NB4 (cell line): Measurements from ENCODE around the gene FN1.

Experiments
- DNase-seq: peaks from one replicate; pipeline ENCODE4 v3.0.0; 2010; ENCODE audit warnings: low read depth
- H3K4me3 ChIP-seq: one replicate; pipeline ENCODE4 v1.5.1; 2011; ENCODE audit warnings: mild to moderate bottlenecking, low read depth, low read length, moderate library complexity
- CTCF ChIP-seq: IDR thresholded peaks from one replicate; pipeline ENCODE4 v1.5.1; 2012; ENCODE audit warnings: low read depth, low read length
- MAX ChIP-seq: IDR thresholded peaks from 2 replicates; pipeline ENCODE4 v1.6.1; 2011; ENCODE audit warnings: low read depth, low read length
- MYC ChIP-seq: IDR thresholded peaks from 2 replicates; pipeline ENCODE4 v1.6.1; 2011; ENCODE audit warnings: low read depth, low read length
- POLR2A ChIP-seq: IDR thresholded peaks from 2 replicates; pipeline ENCODE4 v1.6.1; 2011; ENCODE audit warnings: mild to moderate bottlenecking; ENCODE audit not compliant: insufficient read length; ENCODE audit errors: extremely low read depth

FN1 gene

GRCh38 chr2:215422676-215423075 is 13.2 kb downstream of the FN1 start:
- no peak for TF ChIP-seq MYC
- no peak for TF ChIP-seq CTCF
- TF ChIP-seq POLR2A: no peak
- no peak for TF ChIP-seq MAX
- DNase-seq: no peak
- H3K4me3 ChIP-seq: no peak overlapping the region

- TF ChIP-seq POLR2A (no peak), MYC (no peak), CTCF (no peak), MAX (no peak)
- H3K4me3 ChIP-seq: no peak overlapping the region
- no peak for DNase-seq
These were observed 13.9 kb downstream of the FN1 start for GRCh38 chr2:215421859-215422461.

- TF ChIP-seq MAX (no peak), CTCF (no peak), POLR2A (no peak), MYC (no peak)
These were observed 15.4 kb downstream of the FN1 start for GRCh38 chr2:215420471-215420935.

GRCh38 chr2:215419769-215420470 is 15.9 kb downstream of the FN1 start:
- no peak for DNase-seq
- TF ChIP-seq MYC (no peak), MAX (no peak), CTCF (no peak), POLR2A (no peak)

More at GRCh38 chr2:215420471-215420935, 15.4 kb downstream of the FN1 start:
- no peak for DNase-seq
- H3K4me3 ChIP-seq: no peak overlapping the region

GRCh38 chr2:215419113-215419512 is 16.8 kb downstream of the FN1 start:
- no peak overlapping the region for H3K4me3 ChIP-seq
- no peak for TF ChIP-seq CTCF
- no peak for TF ChIP-seq POLR2A
- no peak for TF ChIP-seq MYC
- no peak for TF ChIP-seq MAX
- DNase-seq: no peak

More at GRCh38 chr2:215419769-215420470, 15.9 kb downstream of the FN1 start:
- H3K4me3 ChIP-seq: no peak overlapping the region
